Neutrophil (primary cell): ENCODE measurements around the gene HBE1.

ENCODE experiments used
- H3K27ac ChIP-seq: fragments of 200-600 bp; sonication (generic); 2 replicates; pipeline ENCODE4 v1.5.1; 2016; ENCODE audit warnings: mild to moderate bottlenecking, moderate library complexity
- H3K27me3 ChIP-seq: fragments of 200-600 bp; sonication (generic); 2 replicates; pipeline ENCODE4 v1.6.0; 2016; ENCODE audit warnings: mild to moderate bottlenecking
- H3K36me3 ChIP-seq: fragments of 200-600 bp; sonication (generic); 2 replicates; pipeline ENCODE4 v1.5.1; 2017
- H3K4me1 ChIP-seq, 2 experiments: fragments of 200-600 bp in 1 of 2; sonication (generic) in 1 of 2; 1 replicate in 1 of 2; 2 replicates in 1 of 2; pipeline versions ENCODE4 v1.5.1 to v1.6.1; 2013 to 2016; ENCODE audit warnings: low read depth in 1 of 2, low read length in 1 of 2, mild to moderate bottlenecking in 1 of 2, moderate library complexity in 1 of 2; ENCODE audit not compliant: control insufficient read depth in 1 of 2, insufficient read depth in 1 of 2
- H3K4me3 ChIP-seq, 2 experiments: fragments of 200-600 bp in 1 of 2; sonication (generic) in 1 of 2; 1 replicate in 1 of 2; 2 replicates in 1 of 2; pipeline ENCODE4 v1.5.1; 2013 to 2016; ENCODE audit warnings: low read depth in 1 of 2, low read length in 1 of 2, mild to moderate bottlenecking in 1 of 2, moderate library complexity in 1 of 2
- H3K9me3 ChIP-seq: fragments of 200-600 bp; sonication (generic); 2 replicates; pipeline ENCODE4 v1.5.1; 2016
- TF ChIP-seq, protein P1 (sequence below): fragments of 200-600 bp; sonication (generic); IDR thresholded peaks from 2 replicates; pipeline ENCODE4 v1.5.1; 2016; ENCODE audit warnings: antibody characterized with exemption

HBE1 gene

DNA sequence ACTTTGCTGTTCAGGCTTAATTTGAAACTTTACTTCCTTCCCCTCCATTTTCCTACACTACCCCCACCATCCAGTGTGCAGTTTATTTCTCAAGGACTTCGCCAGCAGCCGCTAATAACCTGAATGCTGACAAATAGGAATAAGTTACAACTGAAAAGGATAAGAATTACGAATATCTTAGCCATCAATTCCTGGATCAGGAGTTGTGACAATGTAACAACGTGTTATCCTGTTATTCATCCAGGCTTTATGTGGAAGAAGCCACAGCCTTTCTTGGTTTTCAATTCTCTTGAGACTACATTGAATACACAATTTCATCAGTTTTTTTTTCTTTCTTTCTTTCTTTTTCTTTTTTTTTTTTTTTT, 25.9 kb downstream of the HBE1 start:
- H3K27me3 ChIP-seq: no peaks in the 10 kb centered on the region
- TF ChIP-seq, protein P1, sequence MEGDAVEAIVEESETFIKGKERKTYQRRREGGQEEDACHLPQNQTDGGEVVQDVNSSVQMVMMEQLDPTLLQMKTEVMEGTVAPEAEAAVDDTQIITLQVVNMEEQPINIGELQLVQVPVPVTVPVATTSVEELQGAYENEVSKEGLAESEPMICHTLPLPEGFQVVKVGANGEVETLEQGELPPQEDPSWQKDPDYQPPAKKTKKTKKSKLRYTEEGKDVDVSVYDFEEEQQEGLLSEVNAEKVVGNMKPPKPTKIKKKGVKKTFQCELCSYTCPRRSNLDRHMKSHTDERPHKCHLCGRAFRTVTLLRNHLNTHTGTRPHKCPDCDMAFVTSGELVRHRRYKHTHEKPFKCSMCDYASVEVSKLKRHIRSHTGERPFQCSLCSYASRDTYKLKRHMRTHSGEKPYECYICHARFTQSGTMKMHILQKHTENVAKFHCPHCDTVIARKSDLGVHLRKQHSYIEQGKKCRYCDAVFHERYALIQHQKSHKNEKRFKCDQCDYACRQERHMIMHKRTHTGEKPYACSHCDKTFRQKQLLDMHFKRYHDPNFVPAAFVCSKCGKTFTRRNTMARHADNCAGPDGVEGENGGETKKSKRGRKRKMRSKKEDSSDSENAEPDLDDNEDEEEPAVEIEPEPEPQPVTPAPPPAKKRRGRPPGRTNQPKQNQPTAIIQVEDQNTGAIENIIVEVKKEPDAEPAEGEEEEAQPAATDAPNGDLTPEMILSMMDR: no peak
- no peak overlapping the region for H3K27ac ChIP-seq
- no peaks in the 10 kb centered on the region for H3K36me3 ChIP-seq
- no peaks in the 10 kb centered on the region for H3K9me3 ChIP-seq
- H3K4me1 ChIP-seq: no peaks in the 10 kb centered on the region
- no peak overlapping the region for H3K4me3 ChIP-seq

DNA sequence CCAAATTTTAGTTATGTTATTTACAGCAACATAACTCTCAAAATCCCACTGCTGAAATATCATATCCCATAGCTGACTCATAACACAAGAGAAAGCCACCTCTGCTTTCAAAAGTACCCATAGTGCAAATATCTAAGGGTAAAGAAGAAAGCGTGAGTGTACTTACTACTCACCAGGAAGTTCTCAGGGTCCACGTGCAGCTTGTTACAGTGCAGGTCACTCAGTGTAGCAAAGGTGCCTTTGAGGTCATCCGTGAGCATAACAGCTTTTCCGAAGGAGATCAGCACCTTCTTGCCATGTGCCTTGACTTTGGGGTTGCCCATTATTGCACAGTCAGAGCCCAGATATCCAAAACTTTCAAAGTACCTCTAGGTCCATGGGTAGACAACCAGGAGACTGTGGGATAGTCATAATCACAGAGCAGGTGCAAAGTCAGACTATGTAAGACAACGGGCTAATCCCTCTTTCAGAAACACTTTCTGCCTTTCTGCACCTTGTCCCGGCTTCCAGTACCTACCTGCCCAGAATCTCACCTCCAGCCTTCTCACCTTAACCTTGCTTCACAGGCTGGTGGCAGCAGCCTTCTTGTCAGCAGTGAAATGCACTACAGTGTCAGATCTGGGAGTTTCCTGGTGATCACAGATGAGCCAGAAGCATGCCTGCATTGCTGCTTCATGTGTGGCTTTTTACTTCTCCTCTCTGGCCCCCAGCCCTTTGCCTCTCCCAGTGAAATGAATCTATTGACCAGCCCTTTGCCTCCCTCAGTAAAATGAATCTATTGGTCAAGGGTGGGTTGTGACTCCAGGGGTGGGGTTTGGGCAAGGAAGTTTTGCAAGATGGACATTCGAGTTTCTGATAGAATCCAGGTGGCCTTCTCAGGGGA, 26.6 kb downstream of the HBE1 start:
- H3K4me3 ChIP-seq: no peak overlapping the region
- H3K9me3 ChIP-seq: no peaks in the 10 kb centered on the region
- H3K36me3 ChIP-seq: no peaks in the 10 kb centered on the region
- no peaks in the 10 kb centered on the region for H3K27me3 ChIP-seq
- no peak overlapping the region for H3K27ac ChIP-seq
- TF ChIP-seq, protein P1: no peak
- H3K4me1 ChIP-seq: no peaks in the 10 kb centered on the region

DNA sequence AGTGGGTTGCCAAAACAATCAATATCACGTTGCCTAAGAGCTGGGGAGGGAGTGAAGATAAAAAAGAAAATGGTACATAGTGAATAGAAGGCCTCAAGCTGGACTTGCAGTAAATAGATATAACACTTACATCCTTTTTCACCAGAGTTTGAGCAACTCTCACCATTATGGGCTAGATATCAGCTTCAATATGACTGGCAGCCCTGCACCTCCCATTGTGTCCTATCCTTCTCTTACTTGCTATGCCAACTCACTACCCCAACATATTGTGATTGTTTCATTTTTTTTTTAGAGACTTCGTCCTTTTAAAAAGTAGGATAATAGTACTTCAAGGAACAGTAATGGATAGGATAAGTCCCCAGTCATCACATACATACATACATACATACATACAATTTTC, 27.5 kb downstream of the HBE1 start:
- no peak overlapping the region for H3K27ac ChIP-seq
- no peak overlapping the region for H3K4me3 ChIP-seq
- H3K9me3 ChIP-seq: no peaks in the 10 kb centered on the region
- H3K36me3 ChIP-seq: no peaks in the 10 kb centered on the region
- H3K27me3 ChIP-seq: no peaks in the 10 kb centered on the region
- TF ChIP-seq, protein P1: no peak
- no peaks in the 10 kb centered on the region for H3K4me1 ChIP-seq

DNA sequence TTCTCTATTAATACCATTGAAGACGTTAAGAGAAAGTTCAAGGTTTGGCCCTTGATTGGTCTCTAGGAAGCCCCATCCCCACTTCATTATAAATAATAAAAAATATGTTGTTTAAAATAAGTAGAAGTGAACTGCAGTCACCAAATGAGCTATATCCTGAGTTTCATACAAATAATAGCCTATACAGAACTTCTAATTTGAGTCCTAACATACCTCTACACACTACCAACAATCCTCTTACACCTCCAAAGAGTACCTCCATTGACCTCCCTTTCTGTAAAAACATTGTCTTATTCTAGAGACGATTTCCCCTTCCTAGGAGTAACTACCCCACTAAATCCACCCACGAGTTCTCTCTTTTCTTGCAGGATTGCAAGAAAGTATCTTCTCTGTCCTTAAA, 28.3 kb downstream of the HBE1 start:
- Histone ChIP-seq H3K4me3 (no peak overlapping the region), H3K4me1 (no peaks in the 10 kb centered on the region), H3K36me3 (no peaks in the 10 kb centered on the region), H3K27me3 (no peaks in the 10 kb centered on the region), H3K27ac (no peak overlapping the region), H3K9me3 (no peaks in the 10 kb centered on the region)
- TF ChIP-seq, protein P1: no peak

DNA sequence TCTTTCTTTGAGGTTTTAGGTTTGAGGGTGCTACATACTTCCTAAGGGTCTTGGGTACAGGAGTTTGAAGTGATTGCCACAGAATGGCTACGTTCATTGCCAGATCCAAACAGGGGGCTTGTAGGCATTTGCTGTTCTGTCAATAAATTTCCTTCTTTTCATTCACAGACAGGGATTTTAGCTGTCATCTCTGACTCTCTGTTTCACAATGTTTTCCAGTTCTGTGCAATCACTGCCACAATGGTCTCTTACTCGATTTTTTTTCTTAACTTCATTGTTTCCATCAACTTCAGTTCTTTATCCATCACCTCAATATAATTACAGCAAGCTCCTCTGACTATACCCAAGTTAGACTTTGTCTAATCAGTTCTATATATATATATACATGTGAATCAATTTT, 29.3 kb downstream of the HBE1 start:
- H3K27me3 ChIP-seq: no peaks in the 10 kb centered on the region
- no peaks in the 10 kb centered on the region for H3K4me1 ChIP-seq
- H3K36me3 ChIP-seq: no peaks in the 10 kb centered on the region
- TF ChIP-seq, protein P1: no peak
- no peak overlapping the region for H3K27ac ChIP-seq
- H3K9me3 ChIP-seq: no peaks in the 10 kb centered on the region
- H3K4me3 ChIP-seq: no peak overlapping the region
